ENCODE measurements around the gene L3MBTL3. TPM values are rescaled to one million over a fixed set of nuclear protein-coding genes. Genes with fewer than 3 reads are reported as not detected.

The L3MBTL3 gene
- 10 to 100 TPM in 1 of 4 donors, 1 to 10 TPM in 3; 4.2 to 12.8 (median 6.2) TPM for total RNA-seq

DNA sequence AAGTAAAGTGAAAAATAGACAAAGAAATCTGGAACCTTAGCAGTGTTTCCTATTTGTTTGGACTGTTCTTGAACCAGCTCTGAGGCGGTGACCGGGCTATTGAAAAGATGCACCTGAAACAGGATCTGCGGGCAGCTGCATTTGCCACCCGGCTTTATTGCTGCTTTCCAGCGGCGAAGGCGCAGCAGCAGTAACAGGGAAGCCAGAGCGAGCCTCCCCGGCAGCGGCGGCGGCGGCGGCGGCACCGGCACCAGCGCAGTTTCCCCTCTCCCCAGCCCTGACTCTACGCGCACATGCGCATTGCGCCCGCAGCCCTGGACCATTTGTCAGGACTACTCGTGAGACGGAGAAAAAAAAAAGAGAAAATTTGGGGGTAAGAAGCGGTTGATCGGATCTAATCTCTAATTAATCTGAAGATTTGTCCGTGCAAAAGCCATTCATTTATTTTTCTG is at the start of gene L3MBTL3:
TSS of gene L3MBTL3 (plus strand) at position 290 of the 452 bp plus-strand sequence. CDS start 24,119 bp downstream, outside the sequence.
- no peaks in the 10 kb centered on the region for H3K9me3 ChIP-seq
- peaks cover 11% of the 10 kb centered on the region for H3K4me1 ChIP-seq
- WGBS = under 1% methylated on average over 27 of the region's 27 CpGs
- peak; percentile 90 to 92 for DNase-seq (ENCODE audit: low spot score in 2 of 2)
- TF ChIP-seq EP300 (IDR thresholded peaks at IDR 0.05) (no peak), POLR2A (IDR thresholded peaks at IDR 0.05) (no peak), POLR2AphosphoS5 (IDR thresholded peaks at IDR 0.05) (no peak)
- TF ChIP-seq, protein P1, sequence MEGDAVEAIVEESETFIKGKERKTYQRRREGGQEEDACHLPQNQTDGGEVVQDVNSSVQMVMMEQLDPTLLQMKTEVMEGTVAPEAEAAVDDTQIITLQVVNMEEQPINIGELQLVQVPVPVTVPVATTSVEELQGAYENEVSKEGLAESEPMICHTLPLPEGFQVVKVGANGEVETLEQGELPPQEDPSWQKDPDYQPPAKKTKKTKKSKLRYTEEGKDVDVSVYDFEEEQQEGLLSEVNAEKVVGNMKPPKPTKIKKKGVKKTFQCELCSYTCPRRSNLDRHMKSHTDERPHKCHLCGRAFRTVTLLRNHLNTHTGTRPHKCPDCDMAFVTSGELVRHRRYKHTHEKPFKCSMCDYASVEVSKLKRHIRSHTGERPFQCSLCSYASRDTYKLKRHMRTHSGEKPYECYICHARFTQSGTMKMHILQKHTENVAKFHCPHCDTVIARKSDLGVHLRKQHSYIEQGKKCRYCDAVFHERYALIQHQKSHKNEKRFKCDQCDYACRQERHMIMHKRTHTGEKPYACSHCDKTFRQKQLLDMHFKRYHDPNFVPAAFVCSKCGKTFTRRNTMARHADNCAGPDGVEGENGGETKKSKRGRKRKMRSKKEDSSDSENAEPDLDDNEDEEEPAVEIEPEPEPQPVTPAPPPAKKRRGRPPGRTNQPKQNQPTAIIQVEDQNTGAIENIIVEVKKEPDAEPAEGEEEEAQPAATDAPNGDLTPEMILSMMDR (IDR thresholded peaks at IDR 0.05) = no peak
- no peaks in the 10 kb centered on the region for H3K36me3 ChIP-seq
- peak within 1 kb of the TSS; percentile 70 for H3K27ac ChIP-seq
- peak within 1 kb of the TSS; percentile 94 for H3K4me3 ChIP-seq
- H3K27me3 ChIP-seq = no peaks in the 10 kb centered on the region

DNA sequence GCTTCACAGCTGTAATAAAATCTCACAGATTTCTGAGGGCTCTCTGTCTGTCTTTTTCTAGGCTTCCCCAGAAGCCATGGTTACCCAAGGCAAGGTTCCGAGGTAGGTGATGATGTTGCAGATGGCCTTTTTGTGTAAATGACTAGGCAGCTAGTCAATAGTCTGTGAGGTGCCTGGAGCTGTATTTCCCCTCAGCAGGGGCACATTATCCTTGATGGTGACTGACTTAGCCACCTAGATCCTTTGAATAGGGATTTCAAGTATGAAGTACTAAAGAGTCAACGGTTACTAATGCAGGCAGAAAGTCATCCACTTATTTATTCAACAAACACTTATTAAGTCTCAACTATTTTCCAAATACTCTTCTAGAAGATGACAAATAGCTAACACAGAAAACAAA is 49.3 kb upstream of the L3MBTL3 start:
- DNase-seq (ENCODE audit: low spot score in 2 of 2) = no peak
- H3K27ac ChIP-seq = no peak overlapping the region
- no peaks in the 10 kb centered on the region for H3K36me3 ChIP-seq
- H3K27me3 ChIP-seq = peaks cover 2% of the 10 kb centered on the region
- no peaks in the 10 kb centered on the region for H3K9me3 ChIP-seq
- no peaks in the 10 kb centered on the region for H3K4me1 ChIP-seq
- 83% methylated on average over 2 of the region's 2 CpGs for WGBS
- TF ChIP-seq, protein P1 (IDR thresholded peaks at IDR 0.05) = no peak
- TF ChIP-seq EP300 (IDR thresholded peaks at IDR 0.05) (no peak), POLR2AphosphoS5 (IDR thresholded peaks at IDR 0.05) (no peak), POLR2A (IDR thresholded peaks at IDR 0.05) (no peak)
- no peak overlapping the region for H3K4me3 ChIP-seq

DNA sequence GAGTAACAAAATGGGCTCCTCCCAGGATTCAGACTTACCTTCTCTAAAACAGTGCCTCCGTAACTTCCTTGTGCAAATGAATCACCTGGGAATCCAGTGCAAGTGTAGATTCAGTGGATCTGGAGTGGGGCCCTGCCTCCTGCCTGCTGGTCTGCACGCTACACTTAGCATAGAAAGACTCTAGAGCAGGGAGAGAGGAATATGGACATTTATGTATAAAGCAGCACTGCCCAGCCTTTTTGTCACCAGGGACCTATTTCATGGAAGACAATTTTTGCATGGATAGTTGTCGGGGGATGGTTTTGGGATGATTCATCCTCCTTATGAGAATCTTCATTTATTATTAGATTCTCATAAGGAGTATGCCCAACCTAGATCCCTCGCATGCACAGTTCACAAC is 42.3 kb upstream of the L3MBTL3 start:
- no peak for TF ChIP-seq POLR2A (IDR thresholded peaks at IDR 0.05)
- TF ChIP-seq POLR2AphosphoS5 (IDR thresholded peaks at IDR 0.05) = no peak
- no peak for TF ChIP-seq EP300 (IDR thresholded peaks at IDR 0.05)
- TF ChIP-seq, protein P1 (IDR thresholded peaks at IDR 0.05) = no peak
- Histone ChIP-seq H3K4me3 (no peak overlapping the region), H3K9me3 (peaks cover 10% of the 10 kb centered on the region), H3K27me3 (no peaks in the 10 kb centered on the region), H3K36me3 (no peaks in the 10 kb centered on the region), H3K27ac (no peak overlapping the region), H3K4me1 (no peaks in the 10 kb centered on the region)
- WGBS = 92% methylated on average over 4 of the region's 4 CpGs
- no peak for DNase-seq (ENCODE audit: low spot score in 2 of 2)

GRCh38 chr6:129978148-129978916 is 40.0 kb upstream of the L3MBTL3 start:
- no peaks in the 10 kb centered on the region for H3K4me1 ChIP-seq
- DNase-seq (ENCODE audit: low spot score in 2 of 2) = no peak
- H3K4me3 ChIP-seq = no peak overlapping the region
- TF ChIP-seq EP300 (IDR thresholded peaks at IDR 0.05) = no peak
- TF ChIP-seq POLR2AphosphoS5 (IDR thresholded peaks at IDR 0.05) = no peak
- TF ChIP-seq, protein P1 (IDR thresholded peaks at IDR 0.05) = no peak
- TF ChIP-seq POLR2A (IDR thresholded peaks at IDR 0.05) = no peak
- H3K27ac ChIP-seq = no peak overlapping the region
- peaks cover 10% of the 10 kb centered on the region for H3K9me3 ChIP-seq
- 82% methylated on average over 6 of the region's 6 CpGs for WGBS
- no peaks in the 10 kb centered on the region for H3K27me3 ChIP-seq
- no peaks in the 10 kb centered on the region for H3K36me3 ChIP-seq

- H3K27ac ChIP-seq = no peak overlapping the region
- H3K27me3 ChIP-seq = no peaks in the 10 kb centered on the region
- no peaks in the 10 kb centered on the region for H3K4me1 ChIP-seq
- no peak for DNase-seq (ENCODE audit: low spot score in 2 of 2)
- peaks cover 10% of the 10 kb centered on the region for H3K9me3 ChIP-seq
- H3K4me3 ChIP-seq = no peak overlapping the region
- TF ChIP-seq, protein P1 (IDR thresholded peaks at IDR 0.05) = no peak
- TF ChIP-seq EP300 (IDR thresholded peaks at IDR 0.05) (no peak), POLR2A (IDR thresholded peaks at IDR 0.05) (no peak), POLR2AphosphoS5 (IDR thresholded peaks at IDR 0.05) (no peak)
- H3K36me3 ChIP-seq = no peaks in the 10 kb centered on the region
- 95% methylated on average over 1 of the region's 1 CpG for WGBS
Measured at GRCh38 chr6:129980821-129981220, 37.6 kb upstream of the L3MBTL3 start.
